ENCODE data around the gene ANK3.

The ANK3 gene

DNA sequence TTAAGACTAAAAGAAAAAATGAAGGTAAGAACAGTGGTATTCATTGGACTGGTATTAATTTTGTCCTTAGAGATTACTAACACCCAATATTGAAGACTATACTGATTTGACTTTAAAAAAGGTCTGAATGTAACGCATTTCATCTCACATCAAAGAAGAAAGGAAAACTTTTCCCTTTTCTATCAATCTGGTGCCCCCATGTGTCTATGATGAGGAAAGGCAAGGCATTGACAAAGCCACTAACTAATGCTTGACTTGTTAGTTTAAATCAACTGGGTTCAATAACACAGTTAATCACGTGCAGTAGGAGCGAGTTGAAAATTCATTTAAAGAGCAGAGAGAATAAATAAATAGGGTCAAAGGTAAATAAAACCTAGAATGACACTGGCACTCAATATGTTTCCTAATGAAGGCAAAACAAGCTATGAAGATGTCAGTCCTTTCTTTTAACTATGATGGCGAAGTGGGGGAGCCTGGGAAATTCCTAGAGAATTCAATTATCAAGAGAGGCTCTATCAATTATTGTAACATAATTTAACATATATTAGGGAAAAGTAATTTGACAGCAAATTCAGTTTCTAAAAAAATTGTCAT, 180.9 kb downstream of the ANK3 start:
- DNase-seq = no peak

DNA sequence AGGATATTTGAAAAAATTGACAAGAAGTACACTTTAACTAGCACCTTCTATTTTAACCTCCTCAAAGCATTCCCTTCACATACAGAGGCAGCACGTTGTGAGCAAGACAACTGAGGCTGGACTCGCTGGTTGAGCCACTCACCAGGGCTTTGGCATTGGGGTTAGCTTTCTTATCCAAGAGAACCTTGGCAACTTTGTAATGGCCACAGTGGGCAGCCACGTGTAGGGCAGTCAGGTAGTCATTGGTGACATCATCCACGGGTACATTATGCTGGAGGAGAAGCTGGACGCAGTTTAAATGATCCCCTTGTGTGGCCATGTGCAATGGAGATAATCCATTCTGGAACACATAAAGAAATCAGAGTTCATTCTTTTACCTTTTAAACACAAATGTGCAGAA, 181.8 kb downstream of the ANK3 start:
- DNase-seq = no peak

DNA sequence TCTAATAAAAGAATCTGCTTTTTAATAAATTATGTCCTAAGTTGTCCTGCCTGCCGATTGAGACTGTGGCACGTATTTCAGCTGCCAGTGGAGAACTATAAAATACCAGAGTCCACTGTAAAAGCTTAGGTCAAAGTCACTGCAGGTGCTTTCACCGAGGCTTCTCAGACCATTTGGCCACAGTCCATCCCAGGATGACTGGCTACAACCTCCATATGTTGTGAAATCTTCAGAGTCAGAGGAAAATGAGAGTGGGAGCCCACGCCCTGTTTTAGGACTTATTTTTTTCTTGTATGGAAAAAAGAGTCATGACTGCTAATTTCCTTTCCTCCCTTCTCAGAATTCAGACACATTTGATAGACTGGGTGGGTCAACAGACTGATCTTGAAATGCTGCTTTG, 182.9 kb downstream of the ANK3 start:
- DNase-seq = peak; percentile 12

- DNase-seq = no peak
Observed at GRCh38 chr10:60205741-60206140, 183.9 kb downstream of the ANK3 start.

- no peak for DNase-seq
Observed at GRCh38 chr10:60203993-60204618, 185.6 kb downstream of the ANK3 start.

GRCh38 chr10:60200682-60201053, 189.0 kb downstream of the ANK3 start:
- no peak for DNase-seq

GRCh38 chr10:60200012-60200681, 189.5 kb downstream of the ANK3 start:
- no peak for DNase-seq

GRCh38 chr10:60197206-60197605, 192.5 kb downstream of the ANK3 start:
- DNase-seq = no peak

- no peak for DNase-seq
Observed at GRCh38 chr10:60194421-60194820, 195.3 kb downstream of the ANK3 start.

- no peak for DNase-seq
Observed at GRCh38 chr10:60192946-60193345, 196.7 kb downstream of the ANK3 start.

GRCh38 chr10:60189861-60190475, 199.7 kb downstream of the ANK3 start:
- DNase-seq = no peak

GRCh38 chr10:60188548-60188947, 201.1 kb downstream of the ANK3 start:
- no peak for DNase-seq

GRCh38 chr10:60187691-60188090, 202.0 kb downstream of the ANK3 start:
- no peak for DNase-seq

DNA sequence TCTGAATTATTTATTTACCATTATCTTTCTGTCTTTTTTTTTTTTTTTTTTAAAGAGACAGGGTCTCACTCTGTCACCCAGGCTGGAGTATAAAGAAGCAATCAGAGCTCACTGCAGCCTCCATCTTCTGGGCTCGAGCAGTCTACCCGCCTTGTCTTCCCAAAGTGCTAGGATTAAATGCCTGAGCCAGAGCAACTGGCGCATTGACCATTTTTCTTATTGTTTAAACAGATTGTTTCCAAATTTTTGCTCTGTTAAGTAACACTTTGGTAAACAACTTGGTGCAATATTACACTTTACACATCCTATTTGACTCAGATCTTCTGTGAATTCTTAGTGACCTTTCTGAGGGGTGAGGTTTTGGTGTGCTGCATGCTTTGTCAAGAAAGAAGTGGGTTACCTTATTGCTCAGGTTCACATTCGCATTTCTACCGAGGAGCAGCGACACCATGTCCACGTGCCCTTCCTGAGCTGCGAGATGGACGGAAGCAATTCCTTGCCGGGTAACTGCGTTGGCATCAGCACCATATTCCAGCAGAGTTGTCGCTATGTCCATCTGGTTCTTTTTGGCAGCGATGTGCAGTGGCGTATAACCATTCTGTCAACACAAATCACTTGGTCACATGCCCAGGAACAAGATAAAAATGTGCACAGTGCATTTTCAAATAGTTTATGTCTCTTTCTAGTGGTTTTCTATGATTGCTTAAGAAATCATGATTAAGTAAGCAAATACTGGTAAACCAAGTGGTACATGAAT, 203.2 kb downstream of the ANK3 start:
- no peak for DNase-seq

DNA sequence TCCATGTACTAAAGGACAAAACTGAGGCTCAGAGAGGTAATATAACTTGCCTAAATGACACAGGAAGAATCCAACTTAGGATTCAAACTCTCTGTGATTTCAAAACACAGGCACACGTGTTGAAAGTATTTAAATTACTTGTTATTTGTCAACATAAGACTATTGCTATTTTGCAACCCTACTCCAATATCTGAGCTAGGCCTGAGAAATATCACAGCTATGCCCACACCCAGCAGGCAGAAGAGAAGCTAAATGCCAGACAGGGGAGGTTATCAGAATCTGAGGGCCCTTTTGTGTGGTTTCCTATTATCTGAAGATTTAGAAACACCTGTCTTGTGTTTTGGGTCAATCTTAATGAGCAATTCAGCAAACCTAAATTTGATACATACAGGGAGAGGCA, 204.3 kb downstream of the ANK3 start:
- no peak for DNase-seq

- no peak for DNase-seq
Observed at GRCh38 chr10:60182691-60183090, 207.0 kb downstream of the ANK3 start.

GRCh38 chr10:60176925-60177324, 212.8 kb downstream of the ANK3 start:
- DNase-seq = no peak

DNA sequence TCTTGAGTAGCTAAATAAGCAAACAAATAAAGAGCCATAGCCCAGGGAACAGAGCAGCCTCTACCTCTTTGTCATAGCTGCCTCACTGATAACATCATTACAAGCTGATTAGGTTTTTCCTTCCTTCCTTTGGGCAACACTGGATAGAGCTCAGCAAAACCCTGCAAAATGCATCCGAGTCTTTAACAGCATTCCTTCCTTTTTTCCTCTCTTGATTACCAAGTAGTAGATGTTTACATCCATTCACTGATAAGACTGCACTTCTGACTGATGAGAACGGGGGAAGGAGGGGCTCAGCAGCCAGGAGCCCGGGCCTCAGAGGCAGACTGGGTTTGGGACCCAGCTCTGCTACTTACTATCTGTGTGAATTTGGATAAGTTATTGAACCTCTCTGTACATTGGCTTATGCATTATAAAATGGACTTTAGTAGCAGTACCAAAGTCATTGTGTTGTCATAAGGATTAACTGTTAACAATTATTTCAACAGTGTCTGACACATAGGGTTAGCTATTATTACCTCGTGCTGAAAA, 214.2 kb downstream of the ANK3 start:
- no peak for DNase-seq

DNA sequence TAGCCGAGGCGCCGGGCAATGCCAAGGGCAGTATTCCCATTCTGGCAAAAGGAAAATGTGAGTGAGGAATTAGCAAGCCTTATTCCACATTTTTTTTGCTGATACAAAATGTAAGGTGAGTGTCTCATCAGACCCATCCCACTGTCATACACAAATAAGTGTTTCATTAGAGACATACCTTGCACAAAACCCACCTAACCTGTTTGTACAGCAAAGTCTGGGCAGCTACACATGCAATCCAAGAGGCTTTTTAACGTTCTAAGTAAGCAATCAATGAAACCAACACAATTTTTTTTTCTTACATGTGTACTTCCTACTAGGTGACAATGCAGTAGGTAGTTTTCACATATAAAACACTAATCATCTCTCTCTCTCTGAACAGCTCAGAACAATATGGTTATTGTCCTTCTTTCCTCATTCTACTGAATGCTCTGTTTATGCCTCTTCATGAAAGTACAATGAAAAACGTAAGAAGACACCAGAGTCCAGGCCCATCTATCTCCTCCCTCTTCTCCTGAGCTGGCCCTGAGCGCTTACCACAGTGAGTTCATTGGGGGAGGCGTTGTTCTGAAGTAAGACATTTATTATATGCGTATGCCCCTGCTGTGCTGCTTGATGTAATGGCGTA, 217.2 kb downstream of the ANK3 start:
- DNase-seq = no peak

DNA sequence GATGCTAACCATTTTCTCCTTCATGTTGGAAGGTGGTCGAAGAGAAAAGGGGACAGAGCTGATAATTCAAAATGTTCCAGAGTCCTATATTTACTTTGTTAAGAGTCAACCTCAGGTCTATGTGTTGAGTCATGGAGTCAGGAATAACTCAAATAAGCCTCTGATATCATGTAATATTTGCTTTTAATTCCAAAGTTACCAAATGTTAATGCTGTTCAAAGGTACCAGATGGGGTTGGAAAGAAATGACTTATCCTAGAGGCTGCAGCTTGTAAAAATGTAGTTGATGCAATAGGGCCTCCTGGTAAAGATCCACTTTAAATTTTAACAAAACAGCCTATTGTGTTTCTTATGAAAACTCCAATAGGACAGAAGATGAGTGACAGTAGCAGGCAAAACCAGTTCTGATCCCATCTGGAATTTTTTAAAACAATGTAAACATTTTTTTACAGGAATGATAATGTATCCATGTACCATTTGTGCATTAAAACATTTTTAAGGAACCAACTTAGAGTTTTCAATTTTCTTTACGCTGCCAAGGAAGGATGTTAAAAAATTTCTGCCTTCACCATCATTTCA, 218.2 kb downstream of the ANK3 start:
- no peak for DNase-seq

DNA sequence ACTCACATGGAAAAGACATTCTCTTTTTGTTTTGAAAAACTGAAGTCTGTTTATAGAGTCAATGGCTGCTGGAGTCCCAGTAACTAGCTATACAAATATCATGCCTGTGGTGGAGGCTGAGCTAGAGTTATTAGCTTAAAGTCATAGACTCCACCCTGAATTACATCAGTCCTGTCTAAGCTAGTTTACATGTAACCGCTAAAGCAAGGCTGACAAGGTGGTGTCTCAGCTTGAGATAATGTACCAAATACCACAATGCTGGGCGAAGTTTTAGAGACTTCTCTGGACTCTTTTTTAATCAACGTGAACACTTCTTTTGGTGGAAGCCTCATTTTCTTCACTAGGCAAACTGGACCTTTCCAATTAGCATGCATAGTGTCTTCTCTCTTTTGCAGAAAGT, 219.4 kb downstream of the ANK3 start:
- DNase-seq = no peak

- no peak for DNase-seq
Observed at GRCh38 chr10:60169111-60169510, 220.6 kb downstream of the ANK3 start.
